Renal cortex interstitium (tissue), 11 donors: ENCODE measurements around the gene TP73. TPM values are rescaled to one million over a fixed set of nuclear protein-coding genes. Genes with fewer than 3 reads are reported as not detected.
A peak's percentile ranks its signal among the peaks of the same experiment; 100 is the strongest.
"Not testable (repeated sequence)": the region's sequence is repeated elsewhere in the genome, so short reads cannot be mapped to it uniquely, and the experiment has no call there.

Source experiments
- DNase-seq, 11 donors: peaks; one replicate each; pipeline ENCODE4 v3.0.0-alpha.2; 2013; ENCODE audit warnings: low read depth in 9 of 11, low spot score in 4 of 11; ENCODE audit errors: extremely low read depth in 1 of 11
- polyA plus RNA-seq, 3 donors: library from polyadenylated mRNA; unstranded; fragments of 120-200 nt; gene quantifications; one replicate each; pipeline ENCODE4 v1.2.1, GENCODE V29; 2013; ENCODE audit not compliant: insufficient read length in 3 of 3

Gene TP73
- polyA plus RNA-seq, 3 donors: 0.37 to 0.73 (median 0.73) TPM

DNA sequence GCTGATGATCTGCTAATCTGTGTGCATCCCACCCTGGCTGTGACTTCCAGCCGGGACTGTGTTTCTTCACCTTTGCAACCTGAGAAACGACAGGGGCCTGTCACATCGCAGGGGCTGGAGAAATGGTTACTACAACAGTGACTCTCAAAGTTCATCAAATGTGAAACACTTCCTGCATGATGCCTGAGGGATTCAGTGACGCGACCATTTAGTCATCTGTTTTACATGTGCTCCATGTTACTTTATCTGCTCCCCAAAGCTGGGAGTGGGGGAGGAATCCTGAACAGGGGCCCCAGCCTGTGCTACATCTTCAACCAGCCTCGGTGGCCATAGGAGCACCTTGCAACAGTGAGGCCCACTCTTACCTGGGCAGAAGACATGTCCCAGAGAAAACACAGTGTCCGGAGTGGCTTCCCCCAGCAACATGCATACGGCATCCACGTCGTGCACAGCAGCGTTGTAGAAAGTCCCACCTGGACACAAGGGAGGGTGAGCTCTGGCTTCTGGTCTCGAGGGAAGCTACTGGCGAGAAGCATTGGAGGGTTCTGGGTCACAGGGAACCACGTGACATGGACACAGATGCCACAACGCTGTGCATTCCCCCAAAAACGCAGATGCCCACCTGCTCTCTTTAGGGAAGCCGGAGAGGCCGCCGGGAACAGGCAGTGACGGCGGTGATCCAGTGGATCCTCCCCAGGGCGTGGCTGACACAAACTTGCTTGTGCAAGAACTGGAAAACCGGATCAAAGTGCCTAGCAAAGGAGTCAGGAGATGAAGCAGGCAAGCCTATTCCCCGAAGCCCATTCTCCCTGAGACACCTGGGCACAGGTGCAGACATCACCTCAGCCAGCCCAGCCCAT, 90.4 kb downstream of the TP73 start:
- no peak for DNase-seq

- no peak for DNase-seq
Measured at GRCh38 chr1:3743421-3743820, 91.1 kb downstream of the TP73 start.

DNA sequence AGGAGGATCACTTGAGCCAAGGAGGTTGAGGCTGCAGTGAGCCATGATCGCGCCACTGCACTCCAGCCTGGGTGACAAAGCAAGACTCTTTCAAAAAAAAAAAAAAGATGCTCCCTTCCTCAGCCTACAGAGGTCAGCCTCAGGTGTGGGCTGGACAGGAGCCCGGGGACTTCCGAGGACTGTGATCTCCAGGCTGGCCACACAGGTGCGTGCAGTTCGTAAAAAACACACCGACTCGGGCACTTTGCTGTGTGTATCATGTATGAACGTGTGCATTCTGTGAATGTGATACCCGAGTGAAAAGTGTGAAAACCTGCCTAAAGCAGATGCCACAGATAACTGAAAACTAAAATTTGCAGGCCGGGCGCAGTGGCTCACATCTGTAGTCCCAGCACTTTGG, 91.5 kb downstream of the TP73 start:
- no peak for DNase-seq

- no peak for DNase-seq
Measured at GRCh38 chr1:3744646-3745045, 92.3 kb downstream of the TP73 start.

GRCh38 chr1:3745071-3745470, 92.8 kb downstream of the TP73 start:
- DNase-seq: no peak

DNA sequence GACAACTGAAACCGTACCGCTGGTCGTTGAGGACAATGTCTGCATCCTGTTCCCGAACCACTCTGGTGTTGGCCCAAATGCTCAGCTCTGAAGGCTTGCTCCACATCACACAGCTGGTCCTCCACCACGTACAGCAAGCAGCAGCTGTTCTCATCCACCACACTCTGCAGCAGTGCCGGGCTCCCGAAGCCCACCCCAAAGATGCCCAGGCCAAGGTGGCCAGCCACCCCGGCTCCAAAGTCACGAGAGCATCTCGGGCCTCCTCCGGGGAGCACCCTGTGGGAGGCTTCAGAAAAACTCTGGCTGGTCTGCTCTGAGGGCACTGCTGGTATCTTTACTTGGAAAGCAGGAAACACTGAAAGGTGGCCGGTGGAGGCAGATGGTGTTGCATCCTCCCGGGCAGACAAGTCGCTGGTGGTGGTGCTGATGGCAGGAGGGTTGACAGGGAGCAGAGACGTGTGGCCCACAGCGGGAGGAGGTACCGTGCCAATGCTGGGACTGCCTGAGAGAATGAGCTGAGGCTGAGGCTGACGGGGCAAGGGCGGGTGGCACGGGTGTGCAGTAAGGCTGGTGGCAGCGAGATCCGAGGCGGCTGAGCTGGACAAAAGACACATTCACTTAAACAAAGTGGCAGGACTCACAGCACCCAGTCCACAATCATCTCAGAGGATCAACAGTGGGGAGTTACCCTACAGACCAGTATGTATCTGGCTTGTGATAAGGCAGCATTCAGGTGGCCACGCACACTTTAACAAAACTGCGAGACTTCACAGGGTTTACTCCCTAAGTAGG, 93.5 kb downstream of the TP73 start:
- no peak for DNase-seq

DNA sequence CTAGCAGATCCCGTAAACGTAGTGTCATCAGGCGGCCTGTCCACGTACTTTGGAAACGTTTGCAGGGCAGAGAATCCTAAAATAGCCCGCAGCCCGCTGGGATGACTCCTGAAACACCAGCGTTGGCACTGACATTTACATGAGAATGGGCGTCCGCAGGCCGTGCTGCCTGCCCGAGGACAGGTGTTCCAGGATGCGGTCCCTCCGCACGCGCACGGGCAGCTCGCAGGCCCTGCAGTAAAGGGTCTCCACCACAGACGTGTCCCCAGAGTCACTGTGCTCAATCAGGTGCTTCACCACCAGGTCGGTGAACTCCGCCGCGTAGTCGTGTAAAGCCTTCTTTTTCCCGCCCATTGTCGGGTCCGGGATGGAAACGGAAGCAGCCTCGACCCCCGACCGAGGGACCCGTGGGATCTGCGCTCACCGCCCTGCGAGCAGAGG, 94.1 kb downstream of the TP73 start:
- DNase-seq: no peak

DNA sequence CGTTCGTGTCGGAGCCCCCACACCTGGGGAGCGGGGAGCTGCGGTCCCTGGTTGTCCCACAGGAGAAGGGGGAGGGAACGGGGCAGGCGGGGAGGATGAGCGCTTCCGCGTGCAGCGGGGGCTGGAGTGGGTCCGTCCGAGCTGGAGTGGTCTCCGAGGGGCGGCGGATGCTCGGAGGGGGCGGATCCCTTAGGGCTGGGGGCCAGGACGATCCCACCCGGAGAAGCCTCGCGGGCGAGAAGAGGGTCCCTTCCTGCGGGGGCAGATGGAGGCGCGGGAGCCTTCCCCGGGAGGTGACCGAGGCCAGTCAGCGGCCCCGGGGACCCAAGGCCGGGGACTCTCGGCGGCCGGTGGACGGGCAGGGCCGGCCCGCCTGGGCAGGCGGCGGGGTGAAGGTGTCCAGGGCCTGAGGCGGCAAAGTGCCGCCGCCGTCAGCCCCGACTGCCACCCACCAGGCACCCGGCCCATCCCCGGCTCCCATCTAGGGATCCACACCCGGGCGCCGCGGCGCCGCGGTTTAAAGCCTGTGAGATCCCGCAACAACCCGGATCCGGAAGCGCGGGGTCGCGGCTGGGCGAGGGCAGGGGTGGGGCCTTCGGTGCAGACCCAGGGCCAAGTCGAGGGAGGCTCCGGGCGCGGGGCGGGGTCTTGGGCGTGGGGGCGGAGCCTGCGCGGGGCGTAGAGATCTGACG, 94.7 kb downstream of the TP73 start:
- peak; percentile 31 to 78 (median 71) for DNase-seq

- DNase-seq: no peak
Measured at GRCh38 chr1:3747522-3747848, 95.2 kb downstream of the TP73 start.

- no peak for DNase-seq
Measured at GRCh38 chr1:3747903-3748302, 95.6 kb downstream of the TP73 start.

DNA sequence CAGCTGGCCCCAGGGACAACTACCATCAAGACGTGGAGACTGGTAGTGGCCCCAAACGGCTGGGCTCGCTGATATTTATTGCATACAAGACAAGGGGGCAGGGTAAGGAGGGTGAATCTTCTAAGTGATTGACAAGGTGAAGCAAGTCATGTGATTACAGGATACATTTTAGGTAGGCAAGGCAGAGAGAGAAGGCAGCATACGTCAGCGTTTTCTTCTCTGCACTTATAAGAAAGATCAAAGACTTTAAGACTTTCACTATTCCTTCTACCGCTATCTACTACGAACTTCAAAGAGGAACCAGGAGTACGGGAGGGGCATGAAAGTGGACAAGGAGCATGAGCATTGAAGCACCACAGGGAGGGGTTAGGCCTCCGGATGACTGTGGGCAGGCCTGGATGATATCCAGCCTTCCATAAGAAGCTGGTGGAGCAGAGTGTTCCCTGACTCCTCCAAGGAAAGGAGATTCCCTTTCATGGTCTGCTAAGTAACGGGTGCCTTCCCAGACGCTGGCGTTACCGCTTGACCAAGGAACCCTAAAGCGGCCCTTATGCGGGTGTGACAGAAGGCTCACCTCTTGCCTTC, 96.1 kb downstream of the TP73 start:
- not testable (repeated sequence) for DNase-seq

DNA sequence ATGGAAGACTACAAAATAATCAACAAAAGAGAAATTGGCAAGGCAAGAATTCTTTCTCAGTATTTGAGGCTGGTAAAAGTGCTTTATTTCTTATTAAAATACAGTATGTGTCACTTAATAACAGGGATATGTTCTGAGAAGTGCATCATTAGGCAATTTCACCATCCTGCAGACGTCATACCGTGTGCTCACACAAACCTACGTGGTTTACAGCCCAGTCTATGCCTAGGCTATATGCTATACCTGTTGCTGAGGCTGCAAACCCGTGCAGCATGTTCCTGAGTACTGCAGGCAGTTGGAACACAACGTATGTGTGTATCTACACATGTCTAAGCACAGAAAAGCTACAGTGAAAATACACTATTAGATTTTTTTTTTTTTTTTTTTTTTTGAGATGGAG, 97.2 kb downstream of the TP73 start:
- no peak for DNase-seq

DNA sequence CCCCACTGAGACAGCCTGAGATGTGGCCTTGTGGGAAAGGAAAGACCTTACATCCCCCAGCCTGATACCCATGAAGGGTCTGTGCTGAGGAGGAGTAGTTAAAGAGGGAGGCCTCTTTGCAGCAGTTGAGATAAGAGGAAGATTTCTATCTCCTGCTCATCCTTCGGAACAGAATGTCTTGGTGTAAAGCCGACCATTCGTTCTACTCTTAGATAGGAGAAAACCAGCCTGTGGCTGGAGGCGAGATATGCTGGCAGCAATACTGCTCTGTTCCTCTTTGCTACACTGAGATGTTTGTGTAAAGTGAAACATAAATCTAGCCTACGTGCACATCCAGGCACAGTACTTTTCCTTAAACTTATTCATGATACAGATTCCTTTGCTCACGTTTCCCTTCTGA, 98.4 kb downstream of the TP73 start:
- no peak for DNase-seq

- DNase-seq: no peak
Measured at GRCh38 chr1:3752400-3752945, 100.2 kb downstream of the TP73 start, which contains the start of gene CCDC27. CCDC27 (plus strand) TSS chr1:3752450; CDS start chr1:3752482, 32 bp downstream.

DNA sequence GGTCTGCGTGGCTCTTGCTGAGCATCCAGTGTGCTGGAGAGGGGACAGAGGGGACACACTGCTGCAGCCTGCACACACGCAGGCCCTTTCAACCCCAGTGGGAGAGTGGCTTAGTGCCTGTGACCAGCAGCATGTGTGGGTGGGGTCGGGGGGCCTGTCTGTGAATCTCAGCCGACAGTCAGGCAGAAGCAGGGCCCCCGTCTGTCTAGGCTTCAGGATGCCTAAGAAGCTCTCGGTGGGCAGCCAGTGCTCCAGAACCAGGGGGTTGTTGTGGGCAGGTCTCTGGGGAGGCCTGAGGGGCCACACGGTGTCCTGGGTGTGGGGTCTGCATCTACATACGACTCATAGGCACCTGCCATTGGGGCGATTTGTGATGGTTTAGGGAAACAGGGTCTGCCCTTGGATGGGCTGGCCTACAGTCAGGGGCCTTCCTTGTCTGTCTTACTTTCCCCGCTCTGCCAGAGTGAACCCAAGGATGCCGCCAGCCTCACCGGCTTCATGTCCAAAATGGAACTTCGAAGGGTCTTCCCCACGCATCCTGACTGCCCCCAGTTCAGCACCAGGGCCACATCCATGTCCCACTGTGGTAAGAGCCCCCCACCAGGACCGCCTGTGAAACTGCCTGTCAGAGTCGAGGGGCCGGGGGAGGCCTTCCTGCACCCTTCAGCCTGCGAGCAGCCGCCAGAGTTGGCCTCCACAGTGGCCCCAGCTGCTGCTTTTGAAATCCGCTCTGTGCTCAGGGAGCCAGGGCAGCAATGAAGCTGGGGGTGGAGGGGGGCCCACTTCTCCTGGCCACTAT, 101.5 kb downstream of the TP73 start:
- no peak for DNase-seq

GRCh38 chr1:3756394-3756793, 104.1 kb downstream of the TP73 start:
- DNase-seq: no peak

GRCh38 chr1:3759164-3759563, 106.8 kb downstream of the TP73 start:
- DNase-seq: no peak

DNA sequence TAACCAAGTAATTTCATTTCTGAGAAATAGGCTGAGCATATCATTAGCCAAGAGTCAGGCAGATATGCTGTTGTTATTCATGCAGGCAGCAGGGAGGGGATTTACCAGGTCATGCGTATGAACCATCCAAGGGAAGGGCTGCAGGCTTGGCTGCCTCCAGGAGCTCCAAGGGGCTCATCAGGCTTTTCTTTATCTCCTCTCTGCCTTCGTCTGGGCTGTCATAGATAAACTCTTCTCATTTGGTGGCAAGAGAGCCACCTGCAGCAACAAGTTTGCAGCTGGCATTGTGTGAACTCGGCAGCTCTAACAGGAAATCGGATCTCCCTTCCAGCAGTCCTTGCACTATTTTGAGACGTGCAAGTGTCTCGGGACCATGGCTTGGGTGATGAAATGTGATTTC, 107.5 kb downstream of the TP73 start:
- DNase-seq: no peak
